WTC11 (cell line): ENCODE data around the gene PSMB10. TPM values are rescaled to one million over a fixed set of nuclear protein-coding genes. Genes with fewer than 3 reads are reported as not detected.

Source experiments
- ATAC-seq: fragments of 200-7000 bp; cut with Tn5 transposase; 2 replicates; pipeline ENCODE4 v1.10.0; 2021; ENCODE audit warnings: mild to moderate bottlenecking, moderate library complexity
- CTCF ChIA-PET: fragments of 300-600 bp; sonication (Branson Sonifier 250); formaldehyde crosslinking; loops from one replicate; lab custom pipeline; 2021; ENCODE audit warnings: antibody characterized with exemption; lab: Charles Lee
- POLR2A ChIA-PET: fragments of 350-600 bp; sonication (Branson Sonifier 250); formaldehyde crosslinking; loops from one replicate; lab custom pipeline; 2021; ENCODE audit warnings: antibody characterized with exemption; lab: Charles Lee
- DNase-seq: peaks from one replicate; pipeline ENCODE4 v3.0.0; 2021; ENCODE audit warnings: low spot score
- H3K27ac Mint-ChIP-seq: 2 replicates; pipeline ENCODE4 v1.8.0; 2021; ENCODE audit warnings: mixed read lengths
- H3K27me3 Mint-ChIP-seq: 2 replicates; pipeline ENCODE4 v1.8.0; 2021; ENCODE audit warnings: low read depth, mild to moderate bottlenecking, moderate library complexity, mixed read lengths
- H3K36me3 Mint-ChIP-seq: 2 replicates; pipeline ENCODE4 v1.8.0; 2021; ENCODE audit warnings: mixed read lengths
- H3K4me1 Mint-ChIP-seq: 2 replicates; pipeline ENCODE4 v1.8.0; 2022; ENCODE audit warnings: mixed read lengths
- H3K4me3 Mint-ChIP-seq: 2 replicates; pipeline ENCODE4 v1.8.0; 2021; ENCODE audit warnings: mild to moderate bottlenecking, moderate library complexity, mixed read lengths
- H3K9me3 Mint-ChIP-seq: 2 replicates; pipeline ENCODE4 v1.8.0; 2021; ENCODE audit warnings: mixed read lengths
- ARID4B ChIP-seq: sonication (generic); formaldehyde crosslinking; IDR thresholded peaks from 2 replicates; pipeline ENCODE4 v1.8.0; 2023; ENCODE audit warnings: missing genetic modification reagents, mild to moderate bottlenecking, borderline replicate concordance
- CDX4 ChIP-seq: fragments of 250-450 bp; sonication (Bioruptor Pico); IDR thresholded peaks from 2 replicates; pipeline ENCODE4 v1.9.0; 2021; ENCODE audit warnings: moderate library complexity, mild to moderate bottlenecking, inconsistent platforms, borderline replicate concordance
- CREB1 ChIP-seq: sonication (generic); formaldehyde crosslinking; IDR thresholded peaks from 2 replicates; pipeline ENCODE4 v1.8.0; 2023; ENCODE audit warnings: mild to moderate bottlenecking, missing genetic modification reagents
- EMX1 ChIP-seq: fragments of 250-450 bp; sonication (Bioruptor Pico); IDR thresholded peaks from 2 replicates; pipeline ENCODE4 v1.8.0; 2021; ENCODE audit warnings: mild to moderate bottlenecking
- FOXJ3 ChIP-seq: sonication (generic); formaldehyde crosslinking; IDR thresholded peaks from 2 replicates; pipeline ENCODE4 v1.9.0; 2021; ENCODE audit warnings: missing genetic modification reagents, mild to moderate bottlenecking, borderline replicate concordance
- GABPB1 ChIP-seq: sonication (generic); formaldehyde crosslinking; IDR thresholded peaks from 2 replicates; pipeline ENCODE4 v1.8.1; 2023; ENCODE audit warnings: mild to moderate bottlenecking, missing genetic modification reagents
- JUN ChIP-seq: sonication (generic); formaldehyde crosslinking; IDR thresholded peaks from 2 replicates; pipeline ENCODE4 v1.8.0; 2023; ENCODE audit warnings: mild to moderate bottlenecking, missing genetic modification reagents
- MYBL2 ChIP-seq: sonication (generic); formaldehyde crosslinking; IDR thresholded peaks from 2 replicates; pipeline ENCODE4 v1.8.1; 2023; ENCODE audit warnings: mild to moderate bottlenecking, moderate library complexity, missing genetic modification reagents
- NFATC4 ChIP-seq: fragments of 250-450 bp; sonication (Bioruptor Pico); IDR thresholded peaks from 2 replicates; pipeline ENCODE4 v1.9.0; 2021; ENCODE audit warnings: mild to moderate bottlenecking
- NR2C2 ChIP-seq: sonication (generic); formaldehyde crosslinking; IDR thresholded peaks from 2 replicates; pipeline ENCODE4 v1.8.0; 2022; ENCODE audit warnings: mild to moderate bottlenecking, missing genetic modification reagents
- NR3C1 ChIP-seq: sonication (generic); formaldehyde crosslinking; conservative IDR thresholded peaks from 2 replicates; pipeline ENCODE4 v1.8.1; 2023; ENCODE audit warnings: low read depth, mild to moderate bottlenecking, missing genetic modification reagents
- RELA ChIP-seq: sonication (generic); formaldehyde crosslinking; IDR thresholded peaks from 2 replicates; pipeline ENCODE4 v1.8.1; 2022; ENCODE audit warnings: missing genetic modification reagents, mild to moderate bottlenecking, borderline replicate concordance
- SOX15 ChIP-seq: fragments of 250-450 bp; sonication (Bioruptor Pico); IDR thresholded peaks from 2 replicates; pipeline ENCODE4 v1.9.0; 2021; ENCODE audit warnings: mild to moderate bottlenecking
- TEAD1 ChIP-seq: sonication (generic); formaldehyde crosslinking; IDR thresholded peaks from 2 replicates; pipeline ENCODE4 v1.8.0; 2022; ENCODE audit warnings: mild to moderate bottlenecking, missing genetic modification reagents
- ZBTB21 ChIP-seq: sonication (generic); formaldehyde crosslinking; IDR thresholded peaks from 2 replicates; pipeline ENCODE4 v1.8.1; 2023; ENCODE audit warnings: mild to moderate bottlenecking, missing genetic modification reagents, borderline replicate concordance
- ZNF281 ChIP-seq: sonication (generic); formaldehyde crosslinking; IDR thresholded peaks from 2 replicates; pipeline ENCODE4 v1.8.0; 2023; ENCODE audit warnings: mild to moderate bottlenecking, missing genetic modification reagents
- ZNF317 ChIP-seq: sonication (generic); formaldehyde crosslinking; IDR thresholded peaks from 2 replicates; pipeline ENCODE4 v1.8.1; 2023; ENCODE audit warnings: low read depth, mild to moderate bottlenecking, moderate library complexity, missing genetic modification reagents, borderline replicate concordance
- ZNF423 ChIP-seq: fragments of 250-450 bp; sonication (Bioruptor Pico); IDR thresholded peaks from 2 replicates; pipeline ENCODE4 v2.1.2; 2022; ENCODE audit warnings: mild to moderate bottlenecking, moderate library complexity
- total RNA-seq: library from RNA; stranded (reverse); gene quantifications from 3 replicates; pipeline ENCODE4 v1.2.3, GENCODE V29; 2021
- TF ChIP-seq, protein P1 (sequence below): sonication (generic); formaldehyde crosslinking; IDR thresholded peaks from 2 replicates; pipeline ENCODE4 v1.8.0; 2022; ENCODE audit warnings: mild to moderate bottlenecking, missing genetic modification reagents

PSMB10 gene
- total RNA-seq, 1 experiment from 2014 or later: 40.9 TPM

DNA sequence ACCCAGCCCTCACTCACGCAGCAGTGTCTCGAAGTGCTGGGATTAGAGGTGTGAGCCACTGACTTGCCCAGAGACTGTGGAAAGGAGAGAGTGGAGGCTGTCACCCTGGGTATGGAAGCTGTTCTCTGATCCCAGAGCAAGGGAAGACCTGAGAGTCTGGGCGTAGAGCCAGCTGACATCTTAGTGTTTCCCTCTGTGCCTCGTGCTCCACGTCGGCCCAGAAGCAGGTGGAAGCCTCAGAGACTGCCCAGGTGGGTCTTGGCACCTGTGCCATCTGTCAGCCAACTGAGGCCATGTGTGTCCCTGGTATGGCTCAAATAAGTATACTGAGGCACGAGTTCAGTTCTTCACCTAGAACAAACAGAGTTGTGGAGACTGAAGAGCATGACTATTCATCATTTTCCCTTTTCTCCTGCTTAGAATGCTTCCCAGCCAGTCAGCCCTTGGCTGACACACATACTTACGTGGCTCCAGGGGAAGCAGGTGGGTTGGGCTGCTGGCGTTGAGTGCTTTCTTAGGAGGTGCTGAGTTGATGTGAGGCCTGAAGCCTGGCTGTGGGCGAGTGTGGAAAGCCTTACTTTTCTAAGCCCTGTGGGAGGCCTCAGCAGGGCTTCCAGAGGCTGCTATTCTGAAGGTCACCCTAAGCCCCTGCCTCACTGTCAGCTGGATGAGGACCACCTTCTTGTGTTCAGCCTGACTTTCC is 13.1 kb downstream of the PSMB10 start:
- POLR2A ChIA-PET: no interaction called here

GRCh38 chr16:67922740-67923139 is 13.9 kb downstream of the PSMB10 start:
- ChIA-PET CTCF (interaction anchor here (0.6 to 1.8 kb wide), 6 partner anchors 13 to 289 kb away, joined by 3 to 12 read pairs (median 4); no protein-coding TSS in a partner anchor), POLR2A (no interaction called here)
- ATAC-seq (no peak; the same call in 1 of the 2 replicates), DNase-seq (no peak)
- no peaks in the 10 kb centered on the region for H3K9me3 Mint-ChIP-seq
- H3K4me3 Mint-ChIP-seq: no peak overlapping the region
- no peaks in the 10 kb centered on the region; the same call in 1 of the 2 replicates for H3K36me3 Mint-ChIP-seq
- H3K4me1 Mint-ChIP-seq: peaks cover 23% of the 10 kb centered on the region
- no peak for TF ChIP-seq ZNF281 (CRISPR knock-in tag)
- no peak for TF ChIP-seq JUN (CRISPR knock-in tag)
- no peak for TF ChIP-seq SOX15 (CRISPR knock-in tag)
- no peak for TF ChIP-seq TEAD1 (CRISPR knock-in tag)
- TF ChIP-seq GABPB1 (CRISPR knock-in tag): no peak
- TF ChIP-seq NR3C1 (CRISPR knock-in tag): no peak
- TF ChIP-seq CDX4 (CRISPR knock-in tag): no peak
- TF ChIP-seq CREB1 (CRISPR knock-in tag): no peak
- TF ChIP-seq ZNF317 (CRISPR knock-in tag): no peak
- TF ChIP-seq, protein P1, sequence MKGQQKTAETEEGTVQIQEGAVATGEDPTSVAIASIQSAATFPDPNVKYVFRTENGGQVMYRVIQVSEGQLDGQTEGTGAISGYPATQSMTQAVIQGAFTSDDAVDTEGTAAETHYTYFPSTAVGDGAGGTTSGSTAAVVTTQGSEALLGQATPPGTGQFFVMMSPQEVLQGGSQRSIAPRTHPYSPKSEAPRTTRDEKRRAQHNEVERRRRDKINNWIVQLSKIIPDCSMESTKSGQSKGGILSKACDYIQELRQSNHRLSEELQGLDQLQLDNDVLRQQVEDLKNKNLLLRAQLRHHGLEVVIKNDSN (CRISPR knock-in tag): no peak
- TF ChIP-seq ARID4B: no peak
- no peaks in the 10 kb centered on the region; the same call in 1 of the 2 replicates for H3K27me3 Mint-ChIP-seq
- H3K27ac Mint-ChIP-seq: no peak overlapping the region

More for the DNA sequence above, 13.1 kb downstream of the PSMB10 start:
- Mint-ChIP-seq H3K27ac (no peak overlapping the region), H3K4me3 (no peak overlapping the region), H3K4me1 (peaks cover 21% of the 10 kb centered on the region), H3K9me3 (no peaks in the 10 kb centered on the region), H3K27me3 (no peaks in the 10 kb centered on the region; the same call in 1 of the 2 replicates), H3K36me3 (no peaks in the 10 kb centered on the region)
- DNase-seq (no peak), ATAC-seq (no peak)
- TF ChIP-seq EMX1 (CRISPR knock-in tag) (no peak), ZBTB21 (no peak), FOXJ3 (CRISPR knock-in tag) (no peak), MYBL2 (no peak), RELA (no peak), CDX4 (CRISPR knock-in tag) (no peak), NFATC4 (CRISPR knock-in tag) (no peak), NR2C2 (CRISPR knock-in tag) (no peak), ZNF423 (no peak), TEAD1 (CRISPR knock-in tag) (no peak)
- CTCF ChIA-PET: interaction anchor here (0.6 to 1.8 kb wide), 5 partner anchors 12 to 290 kb away, joined by 3 to 12 read pairs (median 4); no protein-coding TSS in a partner anchor
